Measurements from ENCODE around the gene SUCO. TPM values are rescaled to one million over a fixed set of nuclear protein-coding genes. Genes with fewer than 3 reads are reported as not detected.
"Not testable (repeated sequence)": the region's sequence is repeated elsewhere in the genome, so short reads cannot be mapped to it uniquely, and the experiment has no call there.

SUCO gene, protein sequence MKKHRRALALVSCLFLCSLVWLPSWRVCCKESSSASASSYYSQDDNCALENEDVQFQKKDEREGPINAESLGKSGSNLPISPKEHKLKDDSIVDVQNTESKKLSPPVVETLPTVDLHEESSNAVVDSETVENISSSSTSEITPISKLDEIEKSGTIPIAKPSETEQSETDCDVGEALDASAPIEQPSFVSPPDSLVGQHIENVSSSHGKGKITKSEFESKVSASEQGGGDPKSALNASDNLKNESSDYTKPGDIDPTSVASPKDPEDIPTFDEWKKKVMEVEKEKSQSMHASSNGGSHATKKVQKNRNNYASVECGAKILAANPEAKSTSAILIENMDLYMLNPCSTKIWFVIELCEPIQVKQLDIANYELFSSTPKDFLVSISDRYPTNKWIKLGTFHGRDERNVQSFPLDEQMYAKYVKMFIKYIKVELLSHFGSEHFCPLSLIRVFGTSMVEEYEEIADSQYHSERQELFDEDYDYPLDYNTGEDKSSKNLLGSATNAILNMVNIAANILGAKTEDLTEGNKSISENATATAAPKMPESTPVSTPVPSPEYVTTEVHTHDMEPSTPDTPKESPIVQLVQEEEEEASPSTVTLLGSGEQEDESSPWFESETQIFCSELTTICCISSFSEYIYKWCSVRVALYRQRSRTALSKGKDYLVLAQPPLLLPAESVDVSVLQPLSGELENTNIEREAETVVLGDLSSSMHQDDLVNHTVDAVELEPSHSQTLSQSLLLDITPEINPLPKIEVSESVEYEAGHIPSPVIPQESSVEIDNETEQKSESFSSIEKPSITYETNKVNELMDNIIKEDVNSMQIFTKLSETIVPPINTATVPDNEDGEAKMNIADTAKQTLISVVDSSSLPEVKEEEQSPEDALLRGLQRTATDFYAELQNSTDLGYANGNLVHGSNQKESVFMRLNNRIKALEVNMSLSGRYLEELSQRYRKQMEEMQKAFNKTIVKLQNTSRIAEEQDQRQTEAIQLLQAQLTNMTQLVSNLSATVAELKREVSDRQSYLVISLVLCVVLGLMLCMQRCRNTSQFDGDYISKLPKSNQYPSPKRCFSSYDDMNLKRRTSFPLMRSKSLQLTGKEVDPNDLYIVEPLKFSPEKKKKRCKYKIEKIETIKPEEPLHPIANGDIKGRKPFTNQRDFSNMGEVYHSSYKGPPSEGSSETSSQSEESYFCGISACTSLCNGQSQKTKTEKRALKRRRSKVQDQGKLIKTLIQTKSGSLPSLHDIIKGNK (N-terminal part only)
- 106 TPM for total RNA-seq
- 17.3 TPM for polyA plus RNA-seq

DNA sequence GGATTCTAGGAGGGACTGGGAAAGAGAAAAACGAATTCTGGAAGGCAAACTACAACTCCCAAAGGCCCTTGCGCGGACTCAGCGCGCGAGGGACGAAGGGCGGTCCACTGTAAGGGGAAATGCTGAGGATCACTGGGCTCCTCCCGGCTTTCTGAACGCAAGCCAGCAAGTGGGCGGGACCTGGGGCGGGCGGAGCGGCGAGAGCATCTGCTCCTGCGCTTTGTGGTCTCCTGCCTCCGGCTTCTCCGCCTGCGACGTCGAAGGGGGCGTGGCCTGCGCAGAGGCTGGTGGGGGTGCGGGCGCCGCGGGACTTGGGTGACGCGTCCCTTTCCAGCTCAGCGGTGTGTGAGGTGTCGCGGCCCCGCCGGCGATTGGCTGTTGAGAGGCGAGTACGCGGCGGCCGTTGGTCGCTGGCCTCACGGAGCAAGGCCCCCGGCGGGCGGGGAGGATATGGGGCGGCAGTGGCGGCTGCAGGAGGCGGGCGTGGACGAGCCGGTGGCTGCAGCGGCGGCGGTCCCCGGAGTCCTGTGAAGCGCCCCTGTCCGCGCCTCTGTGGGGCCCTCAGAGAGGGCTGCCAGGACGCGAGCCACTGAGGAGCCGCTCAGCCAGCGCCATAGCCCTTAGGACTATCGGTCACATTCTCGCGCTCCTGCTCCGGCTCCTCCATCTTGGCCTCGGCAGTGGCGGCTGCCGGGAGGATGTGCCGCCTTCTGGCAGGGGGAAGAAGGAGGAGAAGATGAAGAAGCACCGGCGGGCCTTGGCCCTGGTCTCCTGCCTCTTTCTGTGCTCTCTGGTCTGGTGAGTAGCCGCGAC, at the start of gene SUCO:
SUCO (plus strand) TSS at position 451 of the 813 bp plus-strand sequence; CDS start at position 737, 286 bp downstream.
- Histone ChIP-seq H3K4me1 (ENCODE audit: insufficient read depth) (peaks cover 3% of the 10 kb centered on the region), H3K36me3 (ENCODE audit: insufficient read depth) (no peaks in the 10 kb centered on the region), H3K27ac (ENCODE audit: low read depth) (peak within 1 kb of the TSS; percentile 97), H3K4me3 (ENCODE audit: low read depth, low read length) (peak within 1 kb of the TSS; percentile 64)
- WGBS = under 1% methylated on average over 74 of the region's 74 CpGs
- peak; percentile 98 for DNase-seq (ENCODE audit: extremely low spot score)

DNA sequence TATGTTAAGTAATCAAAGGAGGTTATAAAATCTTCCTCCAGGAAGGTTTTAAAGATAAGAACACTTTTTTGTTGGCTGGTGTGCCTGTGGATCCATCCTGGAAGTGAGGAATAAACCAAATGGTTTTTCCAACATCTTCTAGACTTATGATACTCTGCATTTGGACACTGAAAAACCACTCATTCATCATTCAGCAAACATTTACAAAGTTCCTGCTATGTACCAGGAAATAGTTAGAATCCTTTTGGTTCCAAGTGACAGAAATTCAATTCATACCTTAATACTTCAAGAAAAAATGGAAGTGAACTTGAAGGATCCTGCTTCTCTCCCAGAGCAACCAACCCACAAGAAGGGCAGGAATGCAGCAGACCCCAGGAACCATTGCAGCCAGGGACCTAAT, 49.5 kb upstream of the SUCO start:
- H3K36me3 ChIP-seq (ENCODE audit: insufficient read depth) = no peaks in the 10 kb centered on the region
- no peak overlapping the region for H3K4me3 ChIP-seq (ENCODE audit: low read depth, low read length)
- DNase-seq (ENCODE audit: extremely low spot score) = no peak
- no peak overlapping the region for H3K27ac ChIP-seq (ENCODE audit: low read depth)
- no peaks in the 10 kb centered on the region for H3K4me1 ChIP-seq (ENCODE audit: insufficient read depth)

DNA sequence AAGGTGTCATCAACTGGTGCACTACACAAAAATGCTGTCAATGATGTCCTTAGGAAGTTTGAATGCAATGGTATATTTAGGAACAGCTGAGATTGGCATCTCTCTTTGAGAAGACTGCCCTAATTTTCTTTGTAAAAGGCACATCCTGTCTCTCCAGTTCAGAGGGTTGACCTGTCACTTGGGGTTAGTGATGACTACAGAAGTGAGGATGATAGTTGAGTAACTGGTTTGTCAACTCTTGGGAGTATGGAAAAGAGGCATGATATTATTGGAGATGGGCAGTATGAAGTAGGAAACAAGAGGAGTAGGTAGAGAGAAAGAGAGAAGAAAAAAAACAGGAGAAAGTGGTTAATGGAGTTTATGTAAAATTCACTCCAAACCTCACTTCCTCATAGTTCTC, 48.7 kb upstream of the SUCO start:
- no peak overlapping the region for H3K27ac ChIP-seq (ENCODE audit: low read depth)
- no peak for DNase-seq (ENCODE audit: extremely low spot score)
- H3K4me1 ChIP-seq (ENCODE audit: insufficient read depth) = no peaks in the 10 kb centered on the region
- no peaks in the 10 kb centered on the region for H3K36me3 ChIP-seq (ENCODE audit: insufficient read depth)
- no peak overlapping the region for H3K4me3 ChIP-seq (ENCODE audit: low read depth, low read length)

DNA sequence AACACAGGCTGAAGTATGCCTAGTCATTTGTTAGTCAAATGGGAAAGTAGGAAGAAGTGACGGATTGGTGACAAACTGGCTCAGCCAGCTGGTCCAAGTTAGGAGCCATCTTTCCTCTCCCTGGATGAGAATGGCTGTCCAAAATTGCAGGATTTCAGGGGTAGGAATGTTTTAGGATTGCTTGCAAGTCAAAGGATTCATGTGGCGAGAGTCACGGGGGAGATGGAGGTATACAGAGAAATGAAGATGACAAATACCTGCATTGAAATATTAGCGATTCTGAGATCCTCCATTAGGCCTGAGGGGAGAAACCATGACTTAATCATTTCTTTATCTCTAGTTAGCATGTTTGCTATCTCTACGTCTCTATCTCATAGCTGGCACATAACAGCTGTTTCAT, 47.3 kb upstream of the SUCO start:
- no peak for DNase-seq (ENCODE audit: extremely low spot score)
- Histone ChIP-seq H3K4me3 (ENCODE audit: low read depth, low read length) (no peak overlapping the region), H3K36me3 (ENCODE audit: insufficient read depth) (no peaks in the 10 kb centered on the region), H3K27ac (ENCODE audit: low read depth) (no peak overlapping the region), H3K4me1 (ENCODE audit: insufficient read depth) (no peaks in the 10 kb centered on the region)
- 66% methylated on average over 5 of the region's 5 CpGs for WGBS

DNA sequence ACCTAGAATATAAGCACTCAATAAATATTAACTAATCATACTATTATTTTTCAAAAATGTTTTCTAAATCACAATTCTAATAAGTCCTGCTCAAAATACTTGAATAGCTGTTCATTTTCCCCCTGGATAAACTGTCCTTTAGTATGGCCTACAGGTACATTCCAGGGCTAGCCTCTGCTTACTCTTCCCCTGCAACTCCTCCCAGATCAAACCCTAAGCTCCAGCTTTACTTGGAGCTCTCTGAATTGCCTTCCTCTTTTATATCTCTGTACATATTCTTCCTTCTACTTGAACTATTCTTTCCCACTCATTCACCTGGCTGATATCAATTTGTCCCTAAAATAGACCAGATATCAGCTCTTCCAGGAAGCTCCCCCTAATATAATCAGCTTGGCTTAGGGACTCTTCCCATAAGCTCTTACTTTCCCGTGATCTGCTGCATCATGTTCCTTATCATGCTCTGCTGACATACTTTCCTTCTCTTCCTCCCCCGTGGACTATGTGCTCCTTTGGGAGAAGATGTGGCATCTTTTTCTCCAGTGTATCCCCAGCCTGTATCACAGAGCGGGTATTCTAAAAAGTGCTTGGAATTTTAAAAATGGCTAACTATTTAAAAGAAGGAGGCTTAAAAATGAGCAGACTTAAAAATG, 46.0 kb upstream of the SUCO start:
- no peak for DNase-seq (ENCODE audit: extremely low spot score)
- WGBS = 55% methylated on average over 3 of the region's 3 CpGs
- Histone ChIP-seq H3K36me3 (ENCODE audit: insufficient read depth) (no peaks in the 10 kb centered on the region), H3K4me1 (ENCODE audit: insufficient read depth) (no peaks in the 10 kb centered on the region), H3K4me3 (ENCODE audit: low read depth, low read length) (no peak overlapping the region), H3K27ac (ENCODE audit: low read depth) (no peak overlapping the region)

DNA sequence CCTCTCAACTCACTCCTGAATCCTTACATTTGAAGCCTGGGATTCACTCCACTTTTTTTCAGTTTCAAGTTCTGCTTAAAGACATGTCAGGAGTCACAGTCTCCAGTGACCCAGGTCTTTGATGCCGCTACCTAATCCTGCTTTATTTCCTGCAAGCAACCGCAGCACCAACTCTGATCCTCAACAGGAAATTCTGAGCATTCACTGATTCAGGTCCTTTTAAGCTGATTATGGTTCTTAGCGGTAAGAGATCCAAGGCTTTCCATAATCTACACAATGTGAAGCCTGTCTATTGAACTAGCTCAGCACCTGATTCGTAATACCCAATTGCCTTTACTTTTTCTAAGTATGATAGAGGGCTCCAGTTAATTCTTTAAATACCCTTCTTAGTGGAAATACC, 45.4 kb upstream of the SUCO start:
- Histone ChIP-seq H3K27ac (ENCODE audit: low read depth) (no peak overlapping the region), H3K36me3 (ENCODE audit: insufficient read depth) (no peaks in the 10 kb centered on the region), H3K4me1 (ENCODE audit: insufficient read depth) (no peaks in the 10 kb centered on the region), H3K4me3 (ENCODE audit: low read depth, low read length) (no peak overlapping the region)
- WGBS = 62% methylated on average over 4 of the region's 4 CpGs
- no peak for DNase-seq (ENCODE audit: extremely low spot score)

DNA sequence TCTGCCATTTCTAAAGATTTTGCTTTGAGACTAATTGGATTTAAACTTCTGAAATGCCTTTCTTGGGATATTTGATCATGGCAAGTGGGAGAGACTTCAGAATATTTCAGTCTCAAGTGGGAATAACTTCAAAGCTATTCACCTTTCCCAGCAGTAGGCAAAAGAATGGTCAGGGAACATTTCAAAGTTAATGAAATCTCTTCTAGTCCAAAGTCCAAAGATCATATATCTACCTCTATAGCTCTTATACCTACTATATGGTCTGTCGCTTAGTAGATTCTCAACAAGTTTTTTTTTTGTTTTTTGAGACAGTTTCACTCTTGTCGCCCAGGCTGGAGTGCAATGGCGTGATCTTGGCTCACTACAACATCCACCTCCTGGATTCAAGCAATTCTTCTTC, 44.6 kb upstream of the SUCO start:
- DNase-seq (ENCODE audit: extremely low spot score) = no peak
- Histone ChIP-seq H3K36me3 (ENCODE audit: insufficient read depth) (no peaks in the 10 kb centered on the region), H3K4me1 (ENCODE audit: insufficient read depth) (no peaks in the 10 kb centered on the region), H3K27ac (ENCODE audit: low read depth) (no peak overlapping the region), H3K4me3 (ENCODE audit: low read depth, low read length) (no peak overlapping the region)
- 94% methylated on average over 3 of the region's 3 CpGs for WGBS

DNA sequence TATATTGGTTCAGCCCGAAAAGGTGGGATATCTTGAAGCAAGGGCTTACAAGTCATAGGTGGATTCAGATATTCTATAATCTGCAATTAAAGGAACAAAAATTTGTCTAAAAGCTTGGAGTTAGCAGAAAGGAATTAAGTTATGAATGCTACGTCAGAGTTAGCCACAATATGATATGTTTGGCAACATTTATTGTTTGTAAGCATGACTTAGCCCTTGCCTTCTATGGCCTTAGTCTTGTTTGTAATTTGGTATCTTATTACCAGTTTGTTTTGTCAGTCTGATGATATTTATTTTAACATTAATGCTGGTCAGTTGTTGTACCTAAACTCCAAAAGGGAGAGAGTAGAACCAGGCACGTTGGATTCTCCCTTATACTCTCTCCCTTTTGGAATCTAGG, 43.1 kb upstream of the SUCO start:
- DNase-seq (ENCODE audit: extremely low spot score) = no peak
- no peak overlapping the region for H3K4me3 ChIP-seq (ENCODE audit: low read depth, low read length)
- H3K27ac ChIP-seq (ENCODE audit: low read depth) = no peak overlapping the region
- no peaks in the 10 kb centered on the region for H3K36me3 ChIP-seq (ENCODE audit: insufficient read depth)
- no peaks in the 10 kb centered on the region for H3K4me1 ChIP-seq (ENCODE audit: insufficient read depth)
- WGBS = 73% methylated on average over 3 of the region's 3 CpGs

DNA sequence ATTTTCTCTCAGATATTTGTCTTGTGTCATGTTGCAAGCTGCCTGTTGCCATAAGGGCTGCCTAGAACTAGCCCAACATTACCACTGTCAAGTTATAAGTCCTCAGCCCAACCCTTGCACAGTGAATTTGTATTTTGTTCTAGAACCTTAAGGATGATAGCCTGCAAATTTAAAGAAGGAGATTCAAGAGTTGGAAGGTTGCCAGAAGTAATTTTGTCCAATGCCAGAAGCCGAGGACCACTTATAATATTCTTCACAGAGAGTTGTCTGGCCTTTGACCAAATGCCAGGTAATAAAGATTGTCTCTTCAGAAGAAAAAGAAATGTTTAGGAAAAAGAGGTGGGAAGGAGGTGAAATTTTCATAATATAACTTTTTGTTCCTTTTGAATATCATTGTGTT, 40.5 kb upstream of the SUCO start:
- Histone ChIP-seq H3K36me3 (ENCODE audit: insufficient read depth) (no peaks in the 10 kb centered on the region), H3K4me1 (ENCODE audit: insufficient read depth) (no peaks in the 10 kb centered on the region), H3K4me3 (ENCODE audit: low read depth, low read length) (no peak overlapping the region), H3K27ac (ENCODE audit: low read depth) (no peak overlapping the region)
- DNase-seq (ENCODE audit: extremely low spot score) = no peak
- 57% methylated on average over 1 of the region's 1 CpG for WGBS

DNA sequence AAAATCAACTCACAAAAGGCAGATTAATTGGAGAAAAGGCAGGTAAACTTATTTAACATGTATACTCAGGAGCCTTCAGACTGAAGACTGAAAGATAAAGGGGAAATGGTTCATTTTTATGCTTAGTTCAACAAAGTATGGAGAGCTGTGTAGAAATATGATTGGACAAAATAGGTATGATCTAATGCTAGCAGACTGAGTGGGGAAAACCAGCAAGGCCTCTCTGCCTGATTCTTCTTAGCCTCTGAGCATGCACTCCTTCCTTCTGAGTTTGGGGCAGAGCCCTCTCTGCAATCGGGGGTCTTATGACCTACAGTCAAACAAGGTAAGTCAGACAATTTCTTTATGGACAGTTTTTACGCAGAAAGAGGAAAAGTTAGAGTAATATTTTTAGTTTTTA, 38.8 kb upstream of the SUCO start:
- Histone ChIP-seq H3K4me3 (ENCODE audit: low read depth, low read length) (no peak overlapping the region), H3K4me1 (ENCODE audit: insufficient read depth) (no peaks in the 10 kb centered on the region), H3K27ac (ENCODE audit: low read depth) (no peak overlapping the region), H3K36me3 (ENCODE audit: insufficient read depth) (no peaks in the 10 kb centered on the region)
- no peak for DNase-seq (ENCODE audit: extremely low spot score)
- 93% methylated on average over 2 of the region's 2 CpGs for WGBS

DNA sequence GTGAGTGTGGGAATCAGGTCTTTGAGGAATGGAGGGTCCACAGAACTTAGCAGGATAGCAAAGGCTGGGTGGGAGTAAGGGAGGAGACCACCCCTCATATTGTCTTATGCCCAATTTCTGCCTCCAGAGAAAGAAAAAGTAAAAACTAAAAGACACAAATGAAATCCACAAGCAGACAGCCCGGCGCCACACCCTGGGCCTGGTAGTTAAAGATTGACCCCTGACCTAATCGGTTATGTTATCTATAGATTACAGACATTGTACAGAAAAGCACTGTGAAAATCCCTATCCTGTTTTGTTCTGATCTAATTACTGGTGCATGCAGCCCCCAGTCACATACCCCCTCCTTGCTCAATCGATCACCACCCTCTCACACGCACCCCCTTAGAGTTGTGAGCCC, 36.8 kb upstream of the SUCO start:
- not testable (repeated sequence) for H3K4me3 ChIP-seq (ENCODE audit: low read depth, low read length); H3K36me3 ChIP-seq (ENCODE audit: insufficient read depth); H3K4me1 ChIP-seq (ENCODE audit: insufficient read depth); H3K27ac ChIP-seq (ENCODE audit: low read depth); DNase-seq (ENCODE audit: extremely low spot score)
- 81% methylated on average over 5 of the region's 5 CpGs for WGBS

DNA sequence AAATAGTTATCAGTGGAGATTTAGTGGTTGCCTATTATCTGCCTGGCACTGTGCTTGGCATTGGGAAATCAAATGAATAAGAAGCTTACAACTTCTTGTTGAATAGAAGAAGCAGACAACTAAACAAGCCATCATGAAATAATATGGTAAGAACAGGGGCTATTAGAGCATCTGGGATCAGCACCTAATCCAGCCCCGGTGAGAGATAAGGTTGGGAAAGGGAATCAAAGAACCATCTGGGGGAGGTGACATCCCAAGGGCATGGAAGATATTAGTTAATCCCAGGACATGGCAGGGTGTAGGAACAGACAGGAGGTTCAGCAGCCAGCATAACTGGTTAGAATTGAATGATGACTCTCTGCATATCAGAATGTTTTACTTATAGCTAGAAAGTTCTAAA, 36.3 kb upstream of the SUCO start:
- H3K4me1 ChIP-seq (ENCODE audit: insufficient read depth) = no peaks in the 10 kb centered on the region
- 28% methylated on average over 1 of the region's 1 CpG for WGBS
- no peak for DNase-seq (ENCODE audit: extremely low spot score)
- no peak overlapping the region for H3K27ac ChIP-seq (ENCODE audit: low read depth)
- H3K4me3 ChIP-seq (ENCODE audit: low read depth, low read length) = no peak overlapping the region
- no peaks in the 10 kb centered on the region for H3K36me3 ChIP-seq (ENCODE audit: insufficient read depth)
